ENCODE data around the gene VSTM1.

Gene VSTM1

GRCh38 chr19:54077334-54077733, 13.6 kb upstream of the VSTM1 start:
- H4K20me1 ChIP-seq (ENCODE audit: insufficient read depth) = no peaks in the 10 kb centered on the region
- peaks cover 22% of the 10 kb centered on the region for H3K27me3 ChIP-seq (ENCODE audit: insufficient read depth, low read depth)
- no peaks in the 10 kb centered on the region for H3K4me1 ChIP-seq (ENCODE audit: low read depth, poor library complexity, severe bottlenecking)
- no peak overlapping the region for H3K9ac ChIP-seq
- H3K4me2 ChIP-seq = no peak overlapping the region
- H3K79me2 ChIP-seq (ENCODE audit: insufficient read depth, low read depth) = no peaks in the 10 kb centered on the region
- no peaks in the 10 kb centered on the region for H3K36me3 ChIP-seq (ENCODE audit: insufficient read depth)
- no peak overlapping the region for H3K27ac ChIP-seq
- H2AFZ ChIP-seq (ENCODE audit: low read depth) = no peak overlapping the region
- no peak overlapping the region for H3K4me3 ChIP-seq (IDR thresholded peaks at IDR 0.05; ENCODE audit: insufficient read depth, low read depth, low read length)
- TF ChIP-seq CTCF (conservative IDR thresholded peaks at IDR 0.05; ENCODE audit: low read depth, low read length) = no peak

- TF ChIP-seq CTCF (conservative IDR thresholded peaks at IDR 0.05; ENCODE audit: low read depth, low read length) = no peak
Observed at GRCh38 chr19:54074851-54075250, 11.2 kb upstream of the VSTM1 start.

GRCh38 chr19:54073829-54074228, 10.1 kb upstream of the VSTM1 start:
- H3K4me2 ChIP-seq = no peak overlapping the region
- no peaks in the 10 kb centered on the region for H3K79me2 ChIP-seq (ENCODE audit: insufficient read depth, low read depth)
- no peaks in the 10 kb centered on the region for H3K4me1 ChIP-seq (ENCODE audit: low read depth, poor library complexity, severe bottlenecking)
- no peak overlapping the region for H3K4me3 ChIP-seq (IDR thresholded peaks at IDR 0.05; ENCODE audit: insufficient read depth, low read depth, low read length)
- H4K20me1 ChIP-seq (ENCODE audit: insufficient read depth) = no peaks in the 10 kb centered on the region
- H2AFZ ChIP-seq (ENCODE audit: low read depth) = no peak overlapping the region
- no peak overlapping the region for H3K27ac ChIP-seq
- H3K27me3 ChIP-seq (ENCODE audit: insufficient read depth, low read depth) = peaks cover 24% of the 10 kb centered on the region
- no peak overlapping the region for H3K9ac ChIP-seq
- TF ChIP-seq CTCF (conservative IDR thresholded peaks at IDR 0.05; ENCODE audit: low read depth, low read length) = no peak
- no peaks in the 10 kb centered on the region for H3K36me3 ChIP-seq (ENCODE audit: insufficient read depth)

More at GRCh38 chr19:54074851-54075250, 11.2 kb upstream of the VSTM1 start:
- Histone ChIP-seq H3K4me3 (IDR thresholded peaks at IDR 0.05; ENCODE audit: insufficient read depth, low read depth, low read length) (no peak overlapping the region), H3K79me2 (ENCODE audit: insufficient read depth, low read depth) (no peaks in the 10 kb centered on the region), H3K9ac (no peak overlapping the region), H2AFZ (ENCODE audit: low read depth) (no peak overlapping the region), H3K27ac (no peak overlapping the region), H3K27me3 (ENCODE audit: insufficient read depth, low read depth) (peaks cover 22% of the 10 kb centered on the region), H3K4me1 (ENCODE audit: low read depth, poor library complexity, severe bottlenecking) (no peaks in the 10 kb centered on the region), H3K36me3 (ENCODE audit: insufficient read depth) (no peaks in the 10 kb centered on the region), H3K4me2 (no peak overlapping the region), H4K20me1 (ENCODE audit: insufficient read depth) (no peaks in the 10 kb centered on the region)

- H2AFZ ChIP-seq (ENCODE audit: low read depth) = no peak overlapping the region
- H3K4me1 ChIP-seq (ENCODE audit: low read depth, poor library complexity, severe bottlenecking) = no peaks in the 10 kb centered on the region
- no peaks in the 10 kb centered on the region for H3K36me3 ChIP-seq (ENCODE audit: insufficient read depth)
- no peak overlapping the region for H3K4me3 ChIP-seq (IDR thresholded peaks at IDR 0.05; ENCODE audit: insufficient read depth, low read depth, low read length)
- H3K27me3 ChIP-seq (ENCODE audit: insufficient read depth, low read depth) = peaks cover 23% of the 10 kb centered on the region
- H4K20me1 ChIP-seq (ENCODE audit: insufficient read depth) = no peaks in the 10 kb centered on the region
- H3K27ac ChIP-seq = no peak overlapping the region
- H3K79me2 ChIP-seq (ENCODE audit: insufficient read depth, low read depth) = no peaks in the 10 kb centered on the region
- TF ChIP-seq CTCF (conservative IDR thresholded peaks at IDR 0.05; ENCODE audit: low read depth, low read length) = no peak
- no peak overlapping the region for H3K9ac ChIP-seq
- no peak overlapping the region for H3K4me2 ChIP-seq
Observed at GRCh38 chr19:54069470-54069869, 5.8 kb upstream of the VSTM1 start.
